ENCODE results near the gene CAMTA1.
A peak's percentile ranks its signal among the peaks of the same experiment; 100 is the strongest.

The CAMTA1 gene

GRCh38 chr1:7557301-7557891, 772.1 kb downstream of the CAMTA1 start:
- Histone ChIP-seq H3K9ac (no peak overlapping the region; the same call in 1 of the 2 replicates), H3K27ac (peak overlapping the region; percentile 67; the same call in 1 of the 2 replicates), H4K20me1 (no peaks in the 10 kb centered on the region), H3K4me3 (no peak overlapping the region), H3K4me2 (peak overlapping the region; percentile 99), H3K9me3 (peaks cover 12% of the 10 kb centered on the region), H3K27me3 (no peaks in the 10 kb centered on the region), H3K36me3 (no peaks in the 10 kb centered on the region), H3K4me1 (peaks cover 92% of the 10 kb centered on the region)
- TF ChIP-seq Cebpa-rat (IDR thresholded peaks at IDR 0.05): no peak

GRCh38 chr1:7558041-7558461, 772.8 kb downstream of the CAMTA1 start:
- Histone ChIP-seq H3K4me3 (no peak overlapping the region), H3K27me3 (no peaks in the 10 kb centered on the region), H3K4me2 (peak overlapping the region; percentile 99), H4K20me1 (no peaks in the 10 kb centered on the region), H3K4me1 (peaks cover 85% of the 10 kb centered on the region), H3K36me3 (no peaks in the 10 kb centered on the region), H3K27ac (peak overlapping the region; percentile 67), H3K9me3 (peaks cover 12% of the 10 kb centered on the region), H3K9ac (peak overlapping the region; percentile 40; the same call in 1 of the 2 replicates)
- no peak for TF ChIP-seq Cebpa-rat (IDR thresholded peaks at IDR 0.05)

GRCh38 chr1:7558481-7558880, 773.2 kb downstream of the CAMTA1 start:
- TF ChIP-seq Cebpa-rat (IDR thresholded peaks at IDR 0.05): no peak

GRCh38 chr1:7558921-7559869, 773.9 kb downstream of the CAMTA1 start:
- Histone ChIP-seq H4K20me1 (no peaks in the 10 kb centered on the region), H3K27me3 (no peaks in the 10 kb centered on the region), H3K4me2 (peak overlapping the region; percentile 99), H3K4me1 (peaks cover 74% of the 10 kb centered on the region), H3K9me3 (peaks cover 2% of the 10 kb centered on the region), H3K27ac (0 out of 2 replicates have a peak overlapping the region, but pooled peaks have one; percentile 0), H3K4me3 (no peak overlapping the region), H3K36me3 (no peaks in the 10 kb centered on the region), H3K9ac (no peak overlapping the region)
- TF ChIP-seq Cebpa-rat (IDR thresholded peaks at IDR 0.05): no peak

More at GRCh38 chr1:7558481-7558880, 773.2 kb downstream of the CAMTA1 start:
- Histone ChIP-seq H3K36me3 (no peaks in the 10 kb centered on the region), H3K9ac (peak overlapping the region; percentile 40; the same call in 1 of the 2 replicates), H3K27me3 (no peaks in the 10 kb centered on the region), H3K27ac (peak overlapping the region; percentile 67), H3K4me2 (peak overlapping the region; percentile 99), H3K4me1 (peaks cover 81% of the 10 kb centered on the region), H3K4me3 (no peak overlapping the region), H3K9me3 (peaks cover 9% of the 10 kb centered on the region), H4K20me1 (no peaks in the 10 kb centered on the region)

- Histone ChIP-seq H3K27me3 (no peaks in the 10 kb centered on the region), H3K27ac (no peak overlapping the region; the same call in 1 of the 2 replicates), H3K36me3 (no peaks in the 10 kb centered on the region), H3K4me2 (peak overlapping the region; percentile 99), H3K4me1 (peaks cover 65% of the 10 kb centered on the region), H3K9ac (no peak overlapping the region), H4K20me1 (no peaks in the 10 kb centered on the region), H3K4me3 (no peak overlapping the region), H3K9me3 (no peaks in the 10 kb centered on the region)
- TF ChIP-seq Cebpa-rat (IDR thresholded peaks at IDR 0.05): no peak
Measured at GRCh38 chr1:7560128-7560527, 774.9 kb downstream of the CAMTA1 start.

GRCh38 chr1:7560601-7561181, 775.4 kb downstream of the CAMTA1 start:
- Histone ChIP-seq H3K4me2 (peak overlapping the region; percentile 99), H3K4me1 (peaks cover 59% of the 10 kb centered on the region)

GRCh38 chr1:7561331-7561921, 776.2 kb downstream of the CAMTA1 start:
- no peak for TF ChIP-seq Cebpa-rat (IDR thresholded peaks at IDR 0.05)
- no peaks in the 10 kb centered on the region for H3K9me3 ChIP-seq
- no peaks in the 10 kb centered on the region for H3K36me3 ChIP-seq
- H3K9ac ChIP-seq: no peak overlapping the region
- no peak overlapping the region for H3K27ac ChIP-seq
- H3K4me2 ChIP-seq: no peak overlapping the region
- no peaks in the 10 kb centered on the region for H4K20me1 ChIP-seq
- H3K4me3 ChIP-seq: no peak overlapping the region
- H3K27me3 ChIP-seq: no peaks in the 10 kb centered on the region
- H3K4me1 ChIP-seq: peaks cover 52% of the 10 kb centered on the region

More at GRCh38 chr1:7560601-7561181, 775.4 kb downstream of the CAMTA1 start:
- Histone ChIP-seq H3K36me3 (no peaks in the 10 kb centered on the region), H3K27ac (no peak overlapping the region; the same call in 1 of the 2 replicates), H3K9me3 (no peaks in the 10 kb centered on the region), H3K27me3 (no peaks in the 10 kb centered on the region), H3K9ac (no peak overlapping the region), H3K4me3 (no peak overlapping the region), H4K20me1 (no peaks in the 10 kb centered on the region)
- TF ChIP-seq Cebpa-rat (IDR thresholded peaks at IDR 0.05): no peak

GRCh38 chr1:7561936-7562728, 776.9 kb downstream of the CAMTA1 start:
- no peak overlapping the region for H3K4me2 ChIP-seq
- no peak for TF ChIP-seq Cebpa-rat (IDR thresholded peaks at IDR 0.05)
- H4K20me1 ChIP-seq: no peaks in the 10 kb centered on the region
- no peaks in the 10 kb centered on the region for H3K27me3 ChIP-seq
- no peak overlapping the region for H3K9ac ChIP-seq
- H3K9me3 ChIP-seq: no peaks in the 10 kb centered on the region
- H3K27ac ChIP-seq: no peak overlapping the region
- H3K4me1 ChIP-seq: peaks cover 45% of the 10 kb centered on the region
- H3K36me3 ChIP-seq: no peaks in the 10 kb centered on the region
- H3K4me3 ChIP-seq: no peak overlapping the region
